Limb (tissue), 2 donors: ENCODE data around the gene CCDC59.
"Not testable (repeated sequence)": the region's sequence is repeated elsewhere in the genome, so short reads cannot be mapped to it uniquely, and the experiment has no call there.

Experiments used
- DNase-seq, 2 donors: peaks; one replicate each; pipeline ENCODE4 v3.0.0-alpha.2; 2016; ENCODE audit errors: extremely low spot score in 2 of 2

The CCDC59 gene

GRCh38 chr12:82358200-82359114 lies at the start of gene CCDC59, which contains the start of gene METTL25:
Gene CCDC59, minus strand, starts transcription at chr12:82358387. Its CDS starts 11 bp downstream, at chr12:82358376.
Gene METTL25, plus strand, starts transcription at chr12:82358529. Its CDS starts 37 bp downstream, at chr12:82358566.
- peak; percentile 99 to 100 for DNase-seq

GRCh38 chr12:82407481-82407880 lies 49.3 kb upstream of the CCDC59 start:
- DNase-seq: no peak

GRCh38 chr12:82406651-82407050 lies 48.5 kb upstream of the CCDC59 start:
- DNase-seq: no peak

- no peak for DNase-seq
Measured at GRCh38 chr12:82400819-82401218, 42.6 kb upstream of the CCDC59 start.

GRCh38 chr12:82398879-82399278 lies 40.7 kb upstream of the CCDC59 start:
- DNase-seq: no peak

- peak in 1 of 2 donors; percentile 48 for DNase-seq
Measured at GRCh38 chr12:82383930-82384552, 25.9 kb upstream of the CCDC59 start.

GRCh38 chr12:82378997-82379396 lies 20.8 kb upstream of the CCDC59 start:
- no peak for DNase-seq

- DNase-seq: no peak
Measured at GRCh38 chr12:82375201-82375600, 17.0 kb upstream of the CCDC59 start.

GRCh38 chr12:82366197-82366596 lies 8.0 kb upstream of the CCDC59 start:
- DNase-seq: no peak

GRCh38 chr12:82363990-82364389 lies 5.8 kb upstream of the CCDC59 start:
- DNase-seq: no peak

- no peak for DNase-seq
Measured at GRCh38 chr12:82361461-82361915, 3.3 kb upstream of the CCDC59 start.

GRCh38 chr12:82360834-82361233 lies 2.6 kb upstream of the CCDC59 start:
- not testable (repeated sequence) for DNase-seq

GRCh38 chr12:82359115-82359478 lies 910 bp upstream of the CCDC59 start:
- peak in 1 of 2 donors; percentile 45 for DNase-seq

- no peak for DNase-seq
Measured at GRCh38 chr12:82357845-82358199, 365 bp downstream of the CCDC59 start.

- DNase-seq: no peak
Measured at GRCh38 chr12:82357340-82357739, 847 bp downstream of the CCDC59 start.

GRCh38 chr12:82351390-82351789 lies 6.8 kb downstream of the CCDC59 start:
- DNase-seq: no peak

- no peak for DNase-seq
Measured at GRCh38 chr12:82350161-82350560, 8.0 kb downstream of the CCDC59 start.

GRCh38 chr12:82329508-82329907 lies 28.7 kb downstream of the CCDC59 start:
- no peak for DNase-seq

- DNase-seq: no peak
Measured at GRCh38 chr12:82327861-82328260, 30.3 kb downstream of the CCDC59 start.

- DNase-seq: peak in 1 of 2 donors; percentile 49
Measured at GRCh38 chr12:82326905-82327503, 31.2 kb downstream of the CCDC59 start.

- no peak for DNase-seq
Measured at GRCh38 chr12:82325540-82326336, 32.4 kb downstream of the CCDC59 start.
